K562 (cell line): ENCODE measurements around the gene SPATA45. TPM values are rescaled to one million over a fixed set of nuclear protein-coding genes. Genes with fewer than 3 reads are reported as not detected.

Experiments used
- ATAC-seq: fragments of 200-7000 bp; cut with Tn5 transposase; 3 replicates; pipeline ENCODE4 v1.9.1; 2020; ENCODE audit warnings: moderate library complexity
- BruUV-seq: library from RNA; stranded (reverse); fragments of 400-500 nt; replicated peaks from 2 replicates; lab custom pipeline; 2021; lab: Mats Ljungman, UMichigan
- CTCF ChIA-PET: fragments of 300-600 bp; formaldehyde crosslinking; extraction: SDS; loops from one replicate; lab custom pipeline; 2021; ENCODE audit warnings: low intra/inter-chr PET ratio; lab: Yijun Ruan, JAX
- POLR2A ChIA-PET: fragments of 300-600, 350-650 bp; sonication (Branson Sonifier 250); formaldehyde crosslinking; extraction: SDS; loops from one replicate; lab custom pipeline; 2021; ENCODE audit warnings: antibody characterized with exemption, inconsistent platforms; lab: Yijun Ruan, JAX
- DNase-seq, 4 experiments: peaks; one replicate each; pipeline versions ENCODE4 v3.0.0 to v3.0.0-alpha.2; 2011 to 2018; ENCODE audit warnings: low spot score in 3 of 4, mixed read lengths in 3 of 4; ENCODE audit errors: extremely low read depth in 1 of 4
- FAIRE-seq: peaks from 2 replicates; lab custom pipeline; 2011; peaks lifted over from hg19 to GRCh38; lab: Jason Lieb, UNC
- H2AFZ ChIP-seq: 2 replicates; pipeline ENCODE4 v1.6.0; 2011; ENCODE audit warnings: low read depth, low read length, control low read depth, inconsistent platforms
- H3K27ac ChIP-seq: fragments of 200-600 bp; 3 replicates; pipeline ENCODE4 v1.8.0; 2011; ENCODE audit warnings: low read depth, mild to moderate bottlenecking, control low read depth, inconsistent platforms, low read length, moderate library complexity, mixed read lengths; ENCODE audit errors: extremely low read depth
- H3K27me3 ChIP-seq, 2 experiments: fragments of 300-600 bp in 1 of 2; 2 replicates in 1 of 2; 3 replicates in 1 of 2; pipeline versions ENCODE4 v1.6.0 to v1.8.0; 2011; ENCODE audit warnings: inconsistent platforms in 2 of 2, low read length in 2 of 2, mild to moderate bottlenecking in 1 of 2, mixed read lengths in 1 of 2, moderate library complexity in 1 of 2; ENCODE audit not compliant: control insufficient read depth in 2 of 2, insufficient read depth in 2 of 2
- H3K36me3 ChIP-seq: fragments of 300-600 bp; 3 replicates; pipeline ENCODE4 v1.8.0; 2011; ENCODE audit warnings: mild to moderate bottlenecking, low read length, inconsistent platforms; ENCODE audit not compliant: control insufficient read depth, insufficient read depth
- H3K4me1 ChIP-seq, 2 experiments: fragments of 200-600 bp in 1 of 2; replicated peaks in 1 of 2; 2 replicates in 1 of 2; 3 replicates in 1 of 2; pipeline versions ENCODE4 v1.5.1 to v1.8.0; 2011; ENCODE audit warnings: inconsistent platforms in 2 of 2, low read length in 2 of 2, mild to moderate bottlenecking in 1 of 2, mixed read lengths in 1 of 2, moderate library complexity in 1 of 2; ENCODE audit not compliant: control insufficient read depth in 2 of 2, insufficient read depth in 2 of 2
- H3K4me2 ChIP-seq: 2 replicates; pipeline ENCODE4 v1.6.1; 2011; ENCODE audit warnings: low read length, control low read depth, inconsistent platforms, mixed read lengths; ENCODE audit not compliant: insufficient read depth
- H3K4me3 ChIP-seq: fragments of 200-600 bp; sonication (generic), shearing (Covaris generic); 2 replicates; pipeline ENCODE4 v1.5.1; 2016; ENCODE audit warnings: control low read depth, inconsistent platforms
- H3K79me2 ChIP-seq: fragments of 200-600 bp; 3 replicates; pipeline ENCODE4 v1.8.0; 2011; ENCODE audit warnings: low read length, inconsistent platforms; ENCODE audit not compliant: control insufficient read depth, insufficient read depth
- H3K9ac ChIP-seq, 2 experiments: 2 replicates each; pipeline versions ENCODE4 v1.6.0 to v1.6.1; 2011; ENCODE audit warnings: low read depth in 2 of 2, low read length in 2 of 2, control low read depth in 1 of 2, inconsistent platforms in 1 of 2, mild to moderate bottlenecking in 1 of 2, mixed read lengths in 1 of 2; ENCODE audit not compliant: insufficient read depth in 1 of 2
- H3K9me1 ChIP-seq: one replicate; pipeline ENCODE4 v1.6.0; 2011; ENCODE audit warnings: inconsistent platforms, mild to moderate bottlenecking, low read length, moderate library complexity; ENCODE audit not compliant: control insufficient read depth, insufficient read depth
- H3K9me3 ChIP-seq: replicated peaks from 2 replicates; pipeline ENCODE4 v1.5.1; 2011; ENCODE audit warnings: low read depth, low read length, inconsistent platforms; ENCODE audit not compliant: control insufficient read depth, insufficient read depth
- H4K20me1 ChIP-seq: replicated peaks from 2 replicates; pipeline ENCODE4 v1.6.1; 2011; ENCODE audit warnings: low read length, inconsistent platforms, mixed read lengths; ENCODE audit not compliant: control insufficient read depth, insufficient read depth
- ASH1L ChIP-seq: fragments of 450-650 bp; IDR thresholded peaks from 2 replicates; pipeline ENCODE4 v1.6.1; 2018; ENCODE audit warnings: borderline replicate concordance, mild to moderate bottlenecking, low read depth; ENCODE audit not compliant: partially characterized antibody
- DNMT1 ChIP-seq: fragments of 450-650 bp; IDR thresholded peaks from 2 replicates; pipeline ENCODE4 v1.6.1; 2016; ENCODE audit warnings: antibody characterized with exemption, mild to moderate bottlenecking
- EHMT2 ChIP-seq: fragments of 450-650 bp; IDR thresholded peaks from 2 replicates; pipeline ENCODE4 v1.6.1; 2018; ENCODE audit warnings: antibody characterized with exemption
- KAT8 ChIP-seq: fragments of 450-650 bp; IDR thresholded peaks from 2 replicates; pipeline ENCODE4 v1.6.1; 2016; ENCODE audit warnings: low read depth, mild to moderate bottlenecking
- KHSRP ChIP-seq: fragments of 450-650 bp; IDR thresholded peaks from 2 replicates; pipeline ENCODE4 v1.6.1; 2017
- MTF1 ChIP-seq: fragments of 250-450 bp; sonication (Bioruptor Pico); IDR thresholded peaks from 2 replicates; pipeline ENCODE4 v1.9.0; 2021; ENCODE audit warnings: moderate library complexity, mild to moderate bottlenecking, inconsistent platforms, borderline replicate concordance
- NCOA2 ChIP-seq, 2 experiments: fragments of 450-650 bp; IDR thresholded peaks; 2 replicates each; pipeline ENCODE4 v1.6.1; 2018; ENCODE audit warnings: mild to moderate bottlenecking in 2 of 2, moderate library complexity in 1 of 2; ENCODE audit not compliant: partially characterized antibody in 2 of 2
- PHB ChIP-seq: fragments of 250-450 bp; sonication (Bioruptor Pico); IDR thresholded peaks from 2 replicates; pipeline ENCODE4 v1.5.0; 2021
- ZNF444 ChIP-seq: fragments of 250-450 bp; sonication (Bioruptor Pico); IDR thresholded peaks from 2 replicates; pipeline ENCODE4 v1.4.0; 2020; ENCODE audit warnings: mild to moderate bottlenecking, moderate library complexity
- ZNF668 ChIP-seq: fragments of 250-450 bp; sonication (Bioruptor Pico); IDR thresholded peaks from 2 replicates; pipeline ENCODE4 v1.8.0; 2022; ENCODE audit warnings: mild to moderate bottlenecking, inconsistent platforms
- WGBS: fragments of 100-300 bp; shearing (Covaris generic); methylation state at CpG from one replicate; pipeline ENCODE4 v1.1.6; 2016; ENCODE audit warnings: low coverage, mixed read lengths; ENCODE audit not compliant: insufficient coverage; ENCODE audit errors: missing lambda C conversion rate; 5-methylcytosine and 5-hydroxymethylcytosine counted together
- in situ Hi-C: fragments of 300-500 bp; cut with MboI; formaldehyde crosslinking; loops from 4 replicates; pipeline ENCODE4 v1.15.0; 2018; ENCODE audit warnings: inconsistent platforms, mixed read lengths
- intact Hi-C: fragments of 100-400 bp; cut with micrococcal nuclease; formaldehyde crosslinking; loops from 2 replicates; pipeline ENCODE4 v1.14.2; 2022
- polyA plus RNA-seq, 8 experiments: library from polyadenylated mRNA; depleted of rRNA in 4 of 8; stranded (reverse) in 5 of 8; unstranded in 3 of 8; fragments of >200 nt; fragmentation: Nextera tagmentation in 2 of 8; fragmentation: Illumina TruSeq in 1 of 8; extraction: Ambion mirVana in 2 of 8; extraction: Trizol in 1 of 8; gene quantifications; 2 replicates each; pipeline versions ENCODE4 v1.2.1 to v1.2.3, GENCODE V29; 2011 to 2014; ENCODE audit warnings: inconsistent platforms in 1 of 8, missing spikeins in 1 of 8
- total RNA-seq, 7 experiments: library from RNA; depleted of rRNA in 6 of 7; stranded (reverse); fragments of >200 nt in 6 of 7; fragmentation: Illumina TruSeq in 2 of 7; extraction: Trizol in 2 of 7; gene quantifications; 2 replicates each; pipeline versions ENCODE4 v1.2.1 to v1.2.3, GENCODE V29; 2011 to 2021; ENCODE audit warnings: low replicate concordance in 1 of 7
- TF ChIP-seq, protein P1 (sequence below): fragments of 250-450 bp; sonication (Bioruptor Pico); IDR thresholded peaks from 2 replicates; pipeline ENCODE4 v1.9.0; 2021; ENCODE audit warnings: mild to moderate bottlenecking
- TF ChIP-seq, protein P2 (sequence below): fragments of 450-650 bp; IDR thresholded peaks from 2 replicates; pipeline ENCODE4 v1.6.1; 2017; ENCODE audit warnings: antibody characterized with exemption
- TF ChIP-seq, protein P3 (sequence below): IDR thresholded peaks from 2 replicates; pipeline ENCODE4 v1.6.1; 2016; ENCODE audit warnings: missing genetic modification characterization, missing compliant biosample characterization
- TF ChIP-seq, protein P4 (sequence below): fragments of 450-650 bp; IDR thresholded peaks from 2 replicates; pipeline ENCODE4 v1.6.1; 2018; ENCODE audit warnings: mild to moderate bottlenecking, low read depth; ENCODE audit not compliant: partially characterized antibody
- TF ChIP-seq, protein P5 (sequence below): IDR thresholded peaks from 2 replicates; pipeline ENCODE4 v1.6.1; 2012; ENCODE audit warnings: low read depth, low read length, improper control_type of control experiment, borderline replicate concordance

SPATA45 gene
- total and polyA plus RNA-seq, 9 of the 15 experiments (the other 6 are each of a cell fraction or from before 2014, with no cell fraction given): 0.18 TPM; not detected in 8

DNA sequence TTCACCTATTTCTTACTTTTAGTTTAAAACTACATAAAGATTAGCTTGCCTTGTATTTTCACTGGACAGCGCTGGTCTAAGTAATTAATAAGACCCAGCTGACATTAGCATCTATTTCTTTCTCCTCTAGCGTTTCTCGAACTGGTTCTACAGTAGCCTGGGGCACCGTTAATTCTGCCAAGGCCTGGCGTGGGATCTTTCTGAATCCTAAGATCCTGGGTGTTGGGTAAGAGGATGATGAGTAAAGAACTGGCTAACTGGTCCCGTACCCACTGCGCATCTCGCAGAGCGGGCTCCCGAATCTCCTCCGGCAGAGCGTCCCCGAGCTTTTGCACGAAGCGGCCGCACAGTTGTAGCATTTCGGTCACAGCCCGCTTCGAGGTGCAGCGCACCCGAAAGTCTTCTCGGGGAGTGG is 56.2 kb downstream of the SPATA45 start (continued):
- TF ChIP-seq ZNF668 (no peak), PHB (no peak)
- TF ChIP-seq, protein P1, sequence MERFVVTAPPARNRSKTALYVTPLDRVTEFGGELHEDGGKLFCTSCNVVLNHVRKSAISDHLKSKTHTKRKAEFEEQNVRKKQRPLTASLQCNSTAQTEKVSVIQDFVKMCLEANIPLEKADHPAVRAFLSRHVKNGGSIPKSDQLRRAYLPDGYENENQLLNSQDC (CRISPR knock-in tag): no peak

DNA sequence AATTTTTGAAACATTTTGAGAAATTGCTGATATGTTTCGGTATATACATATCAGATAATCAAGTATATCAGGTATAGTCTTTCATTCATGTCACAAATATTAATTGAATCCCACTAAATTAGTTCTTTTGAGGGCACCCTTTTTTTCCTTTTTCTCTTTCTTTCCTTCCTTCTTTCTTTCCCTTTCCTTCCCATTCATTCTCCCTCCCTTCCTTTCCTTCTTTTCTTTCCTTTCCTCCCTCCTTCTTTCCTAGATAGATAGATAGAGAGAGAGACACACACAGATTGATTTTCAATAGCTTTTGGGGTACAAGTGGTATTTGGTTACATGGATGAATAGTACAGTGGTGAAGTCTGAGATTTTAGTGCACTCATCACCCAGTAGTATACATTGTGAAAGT is 61.6 kb downstream of the SPATA45 start:
- FAIRE-seq: no peak
- Histone ChIP-seq H3K9me3 (no peaks in the 10 kb centered on the region), H3K4me3 (no peak overlapping the region), H3K4me1 (peaks cover 3 to 8% of the 10 kb centered on the region in 2 experiments; a peak in 3 of 5 replicates), H3K4me2 (no peak overlapping the region), H3K9ac (no peak overlapping the region), H3K27ac (no peak overlapping the region), H3K79me2 (peaks cover 38% of the 10 kb centered on the region), H2AFZ (no peak overlapping the region), H4K20me1 (no peaks in the 10 kb centered on the region), H3K36me3 (peaks cover 74% of the 10 kb centered on the region), H3K27me3 (no peaks in the 10 kb centered on the region), H3K9me1 (no peaks in the 10 kb centered on the region)
- no TSS peak for BruUV-seq
- intact Hi-C loops (no loop called here), in situ Hi-C loops (no loop called here)
- POLR2A ChIA-PET: interaction anchor here (0.6 to 0.8 kb wide), 2 partner anchors 45 to 326 kb away, joined by 4 read pairs; no protein-coding TSS in a partner anchor
- DNase-seq: no peak
- no peak for ATAC-seq
- WGBS: 92% methylated on average over 1 of the region's 1 CpG
- CTCF ChIA-PET: interaction anchor here (0.5 kb wide), 1 partner anchor 110 kb away, joined by 3 read pairs; no protein-coding TSS in a partner anchor
- TF ChIP-seq MTF1 (CRISPR knock-in tag) (no peak), ZNF444 (CRISPR knock-in tag) (no peak), KAT8 (no peak), NCOA2 (IDR thresholded peaks at IDR 0.05; ENCODE audit: partially characterized antibody in 2 of 2) (no peak), KHSRP (peak; percentile 45; the same call in 1 of the 2 replicates), DNMT1 (no peak), ASH1L (no peak), EHMT2 (no peak)
- TF ChIP-seq, protein P2, sequence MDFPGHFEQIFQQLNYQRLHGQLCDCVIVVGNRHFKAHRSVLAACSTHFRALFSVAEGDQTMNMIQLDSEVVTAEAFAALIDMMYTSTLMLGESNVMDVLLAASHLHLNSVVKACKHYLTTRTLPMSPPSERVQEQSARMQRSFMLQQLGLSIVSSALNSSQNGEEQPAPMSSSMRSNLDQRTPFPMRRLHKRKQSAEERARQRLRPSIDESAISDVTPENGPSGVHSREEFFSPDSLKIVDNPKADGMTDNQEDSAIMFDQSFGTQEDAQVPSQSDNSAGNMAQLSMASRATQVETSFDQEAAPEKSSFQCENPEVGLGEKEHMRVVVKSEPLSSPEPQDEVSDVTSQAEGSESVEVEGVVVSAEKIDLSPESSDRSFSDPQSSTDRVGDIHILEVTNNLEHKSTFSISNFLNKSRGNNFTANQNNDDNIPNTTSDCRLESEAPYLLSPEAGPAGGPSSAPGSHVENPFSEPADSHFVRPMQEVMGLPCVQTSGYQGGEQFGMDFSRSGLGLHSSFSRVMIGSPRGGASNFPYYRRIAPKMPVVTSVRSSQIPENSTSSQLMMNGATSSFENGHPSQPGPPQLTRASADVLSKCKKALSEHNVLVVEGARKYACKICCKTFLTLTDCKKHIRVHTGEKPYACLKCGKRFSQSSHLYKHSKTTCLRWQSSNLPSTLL: 0 out of 2 replicates have a peak, but pooled peaks have one; percentile 36
- TF ChIP-seq, protein P3, sequence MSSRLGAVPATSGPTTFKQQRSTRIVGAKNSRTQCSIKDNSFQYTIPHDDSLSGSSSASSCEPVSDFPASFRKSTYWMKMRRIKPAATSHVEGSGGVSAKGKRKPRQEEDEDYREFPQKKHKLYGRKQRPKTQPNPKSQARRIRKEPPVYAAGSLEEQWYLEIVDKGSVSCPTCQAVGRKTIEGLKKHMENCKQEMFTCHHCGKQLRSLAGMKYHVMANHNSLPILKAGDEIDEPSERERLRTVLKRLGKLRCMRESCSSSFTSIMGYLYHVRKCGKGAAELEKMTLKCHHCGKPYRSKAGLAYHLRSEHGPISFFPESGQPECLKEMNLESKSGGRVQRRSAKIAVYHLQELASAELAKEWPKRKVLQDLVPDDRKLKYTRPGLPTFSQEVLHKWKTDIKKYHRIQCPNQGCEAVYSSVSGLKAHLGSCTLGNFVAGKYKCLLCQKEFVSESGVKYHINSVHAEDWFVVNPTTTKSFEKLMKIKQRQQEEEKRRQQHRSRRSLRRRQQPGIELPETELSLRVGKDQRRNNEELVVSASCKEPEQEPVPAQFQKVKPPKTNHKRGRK (tag): 0 out of 2 replicates have a peak, but pooled peaks have one; percentile 47
- TF ChIP-seq, protein P4, sequence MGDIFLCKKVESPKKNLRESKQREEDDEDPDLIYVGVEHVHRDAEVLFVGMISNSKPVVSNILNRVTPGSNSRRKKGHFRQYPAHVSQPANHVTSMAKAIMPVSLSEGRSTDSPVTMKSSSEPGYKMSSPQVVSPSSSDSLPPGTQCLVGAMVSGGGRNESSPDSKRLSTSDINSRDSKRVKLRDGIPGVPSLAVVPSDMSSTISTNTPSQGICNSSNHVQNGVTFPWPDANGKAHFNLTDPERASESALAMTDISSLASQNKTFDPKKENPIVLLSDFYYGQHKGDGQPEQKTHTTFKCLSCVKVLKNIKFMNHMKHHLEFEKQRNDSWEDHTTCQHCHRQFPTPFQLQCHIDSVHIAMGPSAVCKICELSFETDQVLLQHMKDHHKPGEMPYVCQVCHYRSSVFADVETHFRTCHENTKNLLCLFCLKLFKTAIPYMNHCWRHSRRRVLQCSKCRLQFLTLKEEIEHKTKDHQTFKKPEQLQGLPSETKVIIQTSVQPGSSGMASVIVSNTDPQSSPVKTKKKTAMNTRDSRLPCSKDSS: peak; percentile 17
- TF ChIP-seq, protein P5, sequence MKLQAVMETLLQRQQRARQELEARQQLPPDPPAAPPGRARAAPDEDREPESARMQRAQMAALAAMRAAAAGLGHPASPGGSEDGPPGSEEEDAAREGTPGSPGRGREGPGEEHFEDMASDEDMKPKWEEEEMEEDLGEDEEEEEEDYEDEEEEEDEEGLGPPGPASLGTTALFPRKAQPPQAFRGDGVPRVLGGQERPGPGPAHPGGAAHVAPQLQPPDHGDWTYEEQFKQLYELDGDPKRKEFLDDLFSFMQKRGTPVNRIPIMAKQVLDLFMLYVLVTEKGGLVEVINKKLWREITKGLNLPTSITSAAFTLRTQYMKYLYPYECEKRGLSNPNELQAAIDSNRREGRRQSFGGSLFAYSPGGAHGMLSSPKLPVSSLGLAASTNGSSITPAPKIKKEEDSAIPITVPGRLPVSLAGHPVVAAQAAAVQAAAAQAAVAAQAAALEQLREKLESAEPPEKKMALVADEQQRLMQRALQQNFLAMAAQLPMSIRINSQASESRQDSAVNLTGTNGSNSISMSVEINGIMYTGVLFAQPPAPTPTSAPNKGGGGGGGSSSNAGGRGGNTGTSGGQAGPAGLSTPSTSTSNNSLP: no peak
